Stimulated activated naive CD4-positive, alpha-beta T cell treated with Interleukin-2 at 50 U/mL for 16 hours (primary cell): ENCODE measurements around the gene REN.

Source experiments
- DNase-seq: peaks from one replicate; lab custom pipeline; 2025; lab: John Stamatoyannopoulos, UW

REN gene

DNA sequence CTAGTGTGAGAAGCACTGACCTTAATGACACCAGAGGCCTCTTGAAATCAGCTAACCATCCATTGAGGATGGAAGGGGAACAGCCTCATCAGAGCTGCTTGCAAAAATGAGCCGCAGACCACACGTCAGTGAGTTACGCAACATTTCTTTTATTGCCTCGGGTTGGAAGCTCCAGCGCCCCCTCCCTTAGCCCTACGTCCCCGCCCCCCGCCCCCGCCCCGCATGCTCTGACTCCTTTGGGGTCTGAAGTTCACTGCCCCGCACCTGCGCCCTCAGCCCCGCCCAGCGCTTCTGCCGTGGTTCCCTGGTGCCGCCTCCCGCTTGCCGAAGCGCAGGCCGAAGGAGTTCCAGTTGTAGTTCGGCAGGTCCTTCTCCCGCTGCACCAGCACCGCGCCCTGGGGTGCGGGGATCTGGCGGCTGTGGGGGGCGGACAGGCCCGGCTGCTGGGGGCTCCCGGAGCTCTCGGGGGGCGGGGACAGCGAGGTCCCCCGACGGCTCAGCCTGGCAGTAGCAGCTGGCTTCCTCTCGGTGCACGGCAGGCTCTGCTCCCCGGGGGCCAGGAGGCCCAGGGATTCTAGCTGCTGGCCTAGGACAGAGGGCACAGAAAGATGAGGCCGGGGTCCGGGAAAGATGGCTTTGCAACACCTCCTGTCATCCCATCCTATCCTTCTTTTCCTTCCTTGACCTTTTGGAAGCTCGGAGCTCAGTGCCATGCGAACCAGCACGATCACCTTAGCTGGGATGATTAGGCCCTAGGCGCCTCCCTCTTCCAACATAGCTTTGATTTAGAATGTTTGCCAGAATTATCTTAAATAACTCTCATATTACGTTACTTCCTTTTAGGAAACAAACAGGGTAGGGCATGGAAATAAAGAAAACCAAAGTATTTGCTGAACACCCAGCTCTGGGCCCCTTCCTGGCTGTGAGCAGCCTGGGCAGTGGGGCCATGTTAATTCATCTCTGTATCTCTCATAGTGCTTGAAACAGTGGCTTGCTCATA, 24.4 kb upstream of the REN start:
- no peak for DNase-seq

DNA sequence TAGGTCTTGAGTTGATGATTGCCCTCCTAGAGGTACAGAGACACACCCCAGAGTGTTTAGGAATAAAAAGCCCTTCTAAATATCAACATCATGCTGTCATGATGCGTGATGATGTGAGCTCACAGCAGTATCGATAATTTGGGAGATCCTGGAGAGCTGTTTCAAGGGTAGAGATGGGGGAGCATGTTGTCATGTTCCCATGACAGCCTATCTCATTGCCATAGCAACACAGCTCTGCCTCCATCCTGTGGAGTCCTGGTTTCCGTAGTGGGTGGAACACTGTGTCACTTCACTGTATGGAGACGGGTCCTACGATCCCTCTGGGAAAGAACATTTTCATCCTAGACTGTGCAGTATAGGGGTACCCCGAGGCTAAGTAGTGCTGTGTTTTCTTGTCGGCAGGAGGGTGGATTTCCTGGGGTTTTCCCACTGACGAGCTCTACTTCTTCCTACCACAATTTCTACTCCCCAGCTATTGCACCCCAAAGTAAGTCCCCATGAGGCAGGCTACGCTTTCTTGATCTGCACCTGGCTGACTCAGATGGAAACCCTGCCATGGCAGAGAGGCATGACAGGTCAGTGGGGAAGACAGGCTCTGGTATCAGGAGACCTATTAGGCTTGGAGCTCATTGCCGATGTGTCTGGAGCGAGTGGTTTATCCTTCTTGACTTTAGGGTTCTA, 23.0 kb upstream of the REN start:
- DNase-seq = no peak

DNA sequence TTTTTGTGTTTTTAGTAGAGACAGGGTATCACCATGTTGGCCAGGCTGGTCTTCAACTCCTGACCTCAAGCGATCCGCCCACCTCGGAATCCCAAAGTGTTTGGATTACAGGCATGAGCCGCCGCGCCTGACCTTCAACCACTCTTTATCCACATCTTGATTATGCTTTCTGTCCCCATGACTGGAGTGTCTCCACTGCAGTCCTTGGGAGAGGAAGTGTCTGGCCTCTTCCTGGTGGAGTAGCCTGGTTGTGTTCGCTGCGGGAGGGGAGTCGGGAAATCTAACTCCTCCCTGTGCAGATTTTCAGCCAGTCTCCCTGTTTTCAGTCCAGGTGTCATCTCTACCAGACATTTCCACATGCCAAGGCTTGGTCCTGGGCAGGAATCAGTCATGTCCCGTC, 20.5 kb upstream of the REN start:
- DNase-seq = no peak

DNA sequence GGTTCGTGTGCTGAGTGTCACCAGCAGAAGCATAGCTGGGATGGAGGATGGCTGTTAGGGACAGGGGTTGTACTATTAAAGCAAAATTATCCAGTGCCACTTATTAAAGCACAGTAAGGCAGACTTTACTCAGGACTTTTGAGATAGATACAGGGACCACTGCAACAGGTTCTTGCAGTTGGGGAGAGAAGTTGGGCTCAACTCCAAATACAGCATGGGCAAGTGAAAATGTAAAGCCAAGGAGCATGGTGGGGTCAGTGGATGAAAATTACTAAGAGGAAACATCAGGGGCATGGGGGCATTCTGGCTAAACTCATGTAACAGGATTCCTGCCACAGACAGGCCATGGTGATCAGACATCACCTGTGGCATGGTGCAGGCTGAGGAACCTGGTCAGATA, 15.0 kb upstream of the REN start:
- no peak for DNase-seq

DNA sequence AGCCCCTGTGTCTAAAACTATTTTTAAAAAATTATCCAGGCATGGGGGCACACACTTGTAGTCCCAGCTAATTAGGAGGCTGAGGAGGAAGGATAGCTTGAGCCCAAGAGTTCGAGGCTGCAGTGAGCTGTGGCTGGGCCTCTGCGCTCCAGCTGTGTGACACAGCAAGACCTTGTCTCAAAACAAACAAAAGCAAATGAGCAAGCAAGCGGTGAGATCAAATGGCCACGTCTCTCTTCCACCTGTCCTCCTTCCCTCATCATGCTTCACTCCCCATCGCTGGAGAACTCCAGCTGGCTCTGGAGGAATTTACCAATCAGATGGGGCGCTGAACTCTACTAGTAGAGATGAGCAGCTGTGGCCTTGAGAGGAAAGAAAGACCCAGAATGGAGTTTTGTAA, 14.0 kb upstream of the REN start:
- no peak for DNase-seq

DNA sequence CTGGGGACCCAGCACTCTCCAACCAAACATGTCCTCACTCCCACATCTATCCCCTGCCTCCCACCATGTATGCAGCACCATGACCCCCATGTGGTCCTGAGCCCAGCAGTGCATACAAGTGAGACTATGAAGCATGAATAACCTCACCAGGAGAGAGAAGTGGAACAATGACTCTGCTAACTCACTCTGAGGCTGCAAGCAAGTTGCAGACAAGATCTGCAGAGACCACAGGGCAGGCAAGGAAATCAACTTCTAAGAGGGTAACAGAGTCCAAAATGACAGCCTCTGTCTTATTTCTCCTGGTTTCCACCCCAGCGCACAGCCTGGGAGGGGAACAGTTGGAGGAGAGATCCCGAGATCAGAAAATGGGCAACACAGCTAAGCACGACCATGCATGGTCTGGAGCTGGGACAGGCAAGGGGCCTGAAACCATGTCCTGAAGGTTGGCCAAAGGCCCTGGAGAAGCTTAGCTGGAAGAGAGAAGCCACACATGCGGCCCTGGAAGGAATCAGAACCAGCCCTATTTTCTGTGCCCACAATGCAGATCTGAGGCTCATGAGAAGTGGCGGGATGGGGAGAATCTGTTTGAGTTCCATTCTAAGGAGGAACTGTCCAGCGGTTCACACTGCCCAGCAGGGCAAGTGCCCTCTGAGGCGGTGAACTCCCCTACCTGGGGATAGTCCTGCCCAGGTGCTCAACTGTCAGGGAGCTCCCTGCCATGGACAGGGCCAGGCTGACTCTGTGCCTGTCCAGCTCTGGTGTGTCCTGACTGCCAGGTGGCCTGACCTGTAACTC, 12.5 kb upstream of the REN start:
- DNase-seq = no peak

DNA sequence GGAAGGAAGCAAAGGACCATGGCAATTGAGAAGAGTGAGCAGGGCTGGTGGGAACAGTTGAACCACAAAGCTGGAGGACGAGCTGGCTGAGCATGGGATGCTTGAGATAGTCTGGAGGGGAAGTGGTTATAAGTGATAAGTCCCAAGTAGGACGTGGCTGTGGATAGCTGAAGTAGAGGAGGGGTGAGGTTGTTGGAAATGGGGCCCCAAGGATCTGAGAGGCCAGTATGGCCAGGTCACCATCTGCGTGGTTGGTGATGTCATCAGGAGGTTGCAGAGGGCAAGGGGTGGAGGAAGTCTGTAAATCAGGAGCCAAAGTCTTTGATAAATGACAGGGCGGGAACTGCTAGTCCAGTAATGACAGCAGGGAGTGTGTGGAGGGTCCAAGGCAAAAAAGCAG, 11.0 kb upstream of the REN start:
- DNase-seq = no peak

DNA sequence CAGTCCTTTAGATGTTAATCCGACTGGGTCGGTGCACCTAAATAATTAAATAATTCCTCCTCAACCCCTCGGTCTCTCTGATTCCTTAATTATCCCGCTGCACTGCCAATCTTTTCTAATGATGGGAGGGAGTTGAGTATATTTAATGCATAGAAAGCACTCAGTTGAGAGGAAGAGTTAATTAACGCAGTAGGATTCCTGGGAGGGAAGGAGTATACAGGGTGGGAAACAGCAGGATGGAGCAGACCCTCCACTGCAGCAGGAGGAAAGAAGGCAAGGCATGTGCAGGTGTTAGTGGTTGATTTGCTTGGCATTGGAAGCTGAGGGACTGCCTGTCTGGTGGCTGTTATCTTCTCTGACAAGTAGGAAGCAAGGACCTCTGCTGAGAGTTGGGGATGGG, 9.9 kb upstream of the REN start:
- DNase-seq = no peak

DNA sequence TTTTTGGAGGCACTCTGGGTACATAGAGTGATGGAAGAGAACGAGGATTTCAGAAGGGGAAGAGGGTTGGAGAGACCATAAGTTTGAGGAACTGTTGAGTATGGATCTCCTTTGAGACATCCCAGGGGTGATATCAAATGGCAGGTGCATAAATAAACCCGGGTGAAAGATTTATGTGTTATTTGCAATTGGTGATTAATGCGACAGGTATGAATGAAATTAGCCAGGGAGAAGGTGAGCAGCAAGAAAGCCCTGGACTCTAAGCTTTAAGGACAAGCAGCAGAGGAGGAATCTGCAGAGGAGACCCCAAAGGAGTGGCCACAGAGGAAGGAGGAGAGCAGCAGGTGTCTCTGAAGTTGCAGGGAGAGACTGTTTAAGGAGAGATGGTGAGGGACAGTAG, 8.8 kb upstream of the REN start:
- no peak for DNase-seq

DNA sequence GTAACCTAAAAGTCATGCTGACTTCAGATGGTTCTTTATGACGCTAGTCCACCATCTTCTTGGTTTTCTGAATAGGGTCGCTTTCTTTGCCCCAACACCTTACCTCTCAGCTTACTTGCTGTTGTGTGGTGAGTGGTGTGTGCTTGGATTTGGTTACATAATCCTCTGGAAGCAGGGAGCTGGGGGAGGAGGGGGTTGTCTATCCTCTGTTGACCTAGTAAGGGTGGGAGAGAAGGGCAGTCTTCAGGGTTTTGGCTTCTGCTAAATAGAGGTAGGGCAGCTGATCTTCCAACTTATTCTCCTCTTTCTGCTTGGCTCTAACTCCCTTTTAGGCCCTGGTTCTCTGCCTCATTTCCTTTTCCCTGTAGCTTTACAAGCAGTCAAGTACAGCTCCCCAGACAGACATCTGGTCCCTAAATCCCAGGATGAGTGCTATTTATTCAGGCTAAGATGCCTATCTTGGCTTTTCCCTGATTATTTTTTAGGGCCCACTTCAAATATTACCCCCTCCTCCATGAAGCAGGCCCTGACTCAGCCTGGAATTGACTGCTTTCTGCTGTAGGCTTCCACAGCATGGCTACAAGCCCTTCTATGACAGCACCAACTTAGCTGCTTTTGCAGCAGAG, 6.4 kb upstream of the REN start:
- DNase-seq = no peak

DNA sequence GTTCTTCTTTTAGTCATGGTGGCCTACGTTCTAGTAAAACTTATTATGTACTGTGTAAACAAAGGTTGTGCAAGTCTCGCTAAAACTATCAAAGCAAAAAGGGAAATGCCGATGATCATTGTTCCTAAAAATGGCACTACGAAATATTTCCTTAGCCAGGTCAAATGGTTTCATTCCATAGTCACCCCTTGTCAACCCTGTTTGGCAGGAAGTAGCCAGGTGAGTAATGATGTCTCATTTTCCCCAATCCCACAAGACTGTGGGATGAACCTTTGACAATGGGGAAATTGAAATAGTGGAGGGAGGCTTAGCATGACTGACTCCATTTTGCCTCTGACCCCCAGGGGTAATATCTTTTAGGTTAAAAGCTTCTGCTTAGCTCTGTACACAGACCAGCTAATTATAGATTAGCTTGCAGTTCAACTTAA, 5.6 kb upstream of the REN start:
- no peak for DNase-seq

DNA sequence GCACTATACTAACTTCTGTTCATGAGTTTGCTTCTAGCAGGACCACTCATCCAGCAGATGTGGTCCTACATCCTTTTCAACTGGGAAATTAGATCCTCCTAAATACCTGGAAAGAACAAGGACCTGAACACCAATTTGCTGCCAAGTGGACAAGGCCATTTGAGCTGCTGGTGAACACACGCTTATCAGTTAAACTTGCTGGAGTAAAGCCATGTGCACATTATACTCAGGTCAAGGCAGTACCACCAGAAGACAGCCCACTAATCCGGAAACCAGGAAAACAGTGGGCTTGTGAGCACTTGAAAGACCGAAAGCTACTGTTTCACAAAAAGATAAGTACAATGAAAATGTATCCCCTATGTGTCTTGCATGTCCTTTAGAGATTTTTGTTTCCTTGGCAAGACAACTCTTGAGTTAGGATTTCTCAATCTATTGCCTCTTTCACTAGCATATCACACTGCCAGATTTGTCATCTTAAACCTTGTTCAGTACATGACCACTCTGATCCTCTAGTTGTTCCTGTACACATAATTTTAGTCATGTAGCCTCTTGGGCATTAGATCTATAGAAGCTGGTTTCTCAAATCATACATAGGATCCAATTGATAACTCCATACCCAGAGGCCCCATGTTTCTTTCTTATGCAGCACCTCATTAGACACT, 4.5 kb upstream of the REN start:
- no peak for DNase-seq

DNA sequence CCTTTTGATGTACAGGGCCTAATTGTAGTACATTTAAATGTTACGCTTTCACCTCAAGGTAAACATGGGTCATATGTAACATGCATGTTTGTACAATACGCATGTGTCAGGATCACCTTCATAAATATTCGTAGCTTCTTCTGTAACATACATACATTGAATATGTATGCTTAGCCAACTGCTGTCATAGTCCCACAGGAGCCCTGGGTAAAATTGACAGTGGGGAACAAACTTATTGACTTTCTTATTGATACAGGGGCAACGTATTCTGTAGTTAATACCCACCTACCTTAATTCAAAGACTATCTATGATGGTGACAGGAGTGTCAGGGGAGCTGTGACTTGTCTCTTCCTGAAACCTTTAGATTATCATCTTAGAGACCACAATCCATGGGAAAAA, 3.7 kb upstream of the REN start:
- no peak for DNase-seq

DNA sequence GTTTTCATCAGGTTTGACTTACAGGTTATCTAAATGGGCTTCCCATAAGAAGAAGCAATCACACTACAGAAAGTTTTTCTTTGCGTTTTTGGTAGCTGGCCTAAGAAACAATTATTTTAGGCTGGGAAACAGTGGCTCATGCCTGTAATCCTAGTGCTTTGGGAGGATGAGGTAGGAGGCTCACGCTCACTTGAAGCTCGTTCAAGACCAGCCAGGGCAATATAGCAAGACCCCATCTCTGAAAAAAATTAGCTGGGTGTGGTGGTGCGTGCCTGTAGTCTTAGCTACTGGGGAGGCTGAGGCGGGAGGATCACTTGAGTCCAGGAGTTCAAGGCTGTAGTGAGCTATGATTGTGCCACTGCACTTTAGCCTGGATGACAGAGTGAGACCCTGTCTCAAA, 1.6 kb upstream of the REN start:
- DNase-seq = no peak

DNA sequence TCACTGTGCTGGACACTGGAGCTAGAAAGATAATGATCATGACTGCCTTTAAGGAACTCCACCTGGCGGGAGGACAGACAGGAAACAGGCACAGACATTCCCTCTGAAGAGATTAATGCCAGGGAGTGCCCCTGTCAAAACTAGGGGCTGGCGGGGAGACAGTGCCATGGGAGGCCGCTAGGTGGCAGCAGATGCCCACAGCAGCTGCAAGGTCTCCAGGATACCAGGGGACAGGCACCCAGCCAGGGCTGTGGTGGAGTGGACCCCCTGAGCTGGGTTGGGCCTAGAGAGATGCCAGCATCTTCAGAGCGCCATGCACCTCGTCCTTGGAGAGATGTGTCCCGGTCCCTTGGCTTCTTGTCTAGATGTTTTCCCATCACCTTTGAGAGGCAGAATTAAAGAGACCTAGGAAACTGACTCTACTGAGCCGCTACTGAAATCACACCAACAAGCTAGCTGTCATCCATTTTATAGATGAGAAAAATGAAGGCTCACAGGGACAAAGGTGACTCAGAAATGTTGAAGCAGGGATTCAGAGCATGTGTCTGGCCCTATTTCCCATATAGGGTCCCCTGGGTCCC, 3.6 kb downstream of the REN start:
- DNase-seq = peak; percentile 63

DNA sequence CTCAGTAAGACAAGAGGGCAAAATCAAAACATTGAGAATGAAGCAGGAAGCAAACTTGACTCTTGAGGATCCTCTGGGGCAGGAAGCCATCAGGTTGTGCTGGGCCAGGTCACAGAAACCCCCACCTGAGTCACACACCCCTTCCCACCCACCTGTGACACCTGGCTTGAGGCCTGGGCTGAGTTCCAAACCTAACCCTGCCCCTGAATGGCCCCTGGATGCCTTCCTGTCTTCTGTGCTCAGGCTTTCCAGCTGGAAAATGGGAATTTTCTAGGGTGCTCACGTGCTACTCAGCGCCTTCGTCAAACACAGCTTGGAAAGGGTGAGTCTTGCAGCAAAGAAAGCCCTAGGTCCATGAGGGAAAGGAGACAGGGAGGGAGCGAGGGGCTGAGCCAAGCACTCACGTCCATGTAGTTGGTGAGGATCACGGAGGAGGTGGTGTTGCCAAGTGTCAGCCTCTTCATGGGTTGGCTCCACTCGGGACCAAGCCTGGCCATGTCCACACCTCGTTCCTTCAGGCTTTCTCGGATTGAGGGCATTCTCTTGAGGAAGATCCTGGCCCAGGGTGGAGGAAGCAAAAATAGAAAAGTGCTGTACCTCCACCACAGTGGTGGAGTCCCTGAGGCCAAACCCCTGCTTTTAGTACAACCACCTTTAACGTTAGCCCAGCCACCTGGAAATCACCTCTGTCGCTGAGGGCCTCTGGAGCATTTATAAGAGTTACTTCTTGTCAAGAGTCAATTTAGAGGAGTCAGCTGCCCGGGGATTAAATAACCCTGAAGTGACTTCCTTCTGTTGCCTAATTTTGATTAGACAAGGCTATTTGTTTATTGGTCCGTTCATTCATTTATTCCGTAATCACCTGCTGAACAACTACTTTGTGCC, 4.3 kb downstream of the REN start:
- DNase-seq = no peak

DNA sequence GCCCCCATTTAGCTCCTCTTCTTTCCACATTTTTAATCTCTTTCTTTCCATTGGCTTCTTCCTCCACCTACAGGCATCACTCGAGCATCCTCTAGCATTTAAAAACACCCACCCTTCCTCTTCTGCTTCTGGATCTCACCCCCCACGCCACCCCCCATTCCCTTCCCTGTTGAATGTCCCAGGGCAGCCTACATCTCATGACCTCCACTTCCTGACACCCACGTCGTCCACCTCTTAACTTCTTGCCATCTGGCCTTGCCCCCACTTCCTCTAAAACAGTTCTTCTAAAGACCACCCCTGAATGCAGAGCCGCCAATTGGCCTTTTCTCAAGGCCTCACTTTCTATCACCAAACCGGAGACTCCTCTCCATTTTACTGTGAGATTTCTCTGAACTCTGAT, 8.2 kb downstream of the REN start:
- DNase-seq = no peak

DNA sequence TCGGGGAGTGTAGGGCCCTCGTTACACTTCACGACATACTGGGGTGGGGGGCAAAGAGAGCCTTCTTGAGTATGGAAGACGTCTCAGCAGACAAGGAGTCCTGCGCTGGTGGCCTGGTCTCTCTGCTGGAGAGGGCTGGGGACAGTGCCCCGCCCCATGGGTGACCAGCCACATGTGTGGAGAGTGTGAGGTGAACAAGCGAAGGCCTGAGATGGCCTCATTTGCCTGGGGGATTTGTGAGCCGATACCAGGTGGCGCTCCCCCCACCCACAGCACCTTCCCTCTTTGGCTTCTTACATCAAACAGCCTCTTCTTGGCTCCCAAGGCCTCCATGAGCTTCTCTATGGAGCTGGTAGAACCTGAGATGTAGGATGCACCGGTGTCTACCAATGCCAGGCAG, 10.3 kb downstream of the REN start:
- DNase-seq = no peak

DNA sequence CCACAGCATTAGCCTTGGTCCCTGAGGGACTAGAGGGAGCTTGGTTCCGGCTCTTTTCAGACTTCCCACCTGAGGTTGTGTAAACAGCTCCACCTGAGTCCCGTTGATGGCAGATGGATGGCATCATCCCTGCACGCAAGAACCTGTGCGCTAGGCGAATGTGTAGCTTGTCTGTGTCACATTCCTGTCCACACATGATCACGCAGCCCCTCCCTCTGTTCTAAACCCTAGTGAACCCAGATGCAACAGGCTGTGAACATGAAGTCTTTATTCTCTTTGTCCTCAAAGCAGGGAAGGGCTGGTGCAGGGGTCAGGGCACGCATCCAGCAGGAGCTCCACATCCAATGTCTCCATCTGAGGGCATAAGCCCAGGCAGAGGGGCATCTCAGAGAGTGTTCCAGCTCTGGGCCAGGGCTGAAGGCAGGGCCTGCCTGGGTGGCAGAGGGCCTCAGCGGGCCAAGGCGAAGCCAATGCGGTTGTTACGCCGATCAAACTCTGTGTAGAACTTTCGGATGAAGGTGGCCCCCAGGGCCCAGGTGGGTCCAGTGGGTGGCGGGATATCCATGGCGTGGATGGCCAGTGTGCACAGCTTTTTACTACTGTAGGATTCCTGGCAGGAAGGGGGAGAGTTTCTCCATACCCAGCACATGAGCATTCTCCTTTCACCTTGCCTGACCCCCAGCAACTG, 11.4 kb downstream of the REN start:
- no peak for DNase-seq

DNA sequence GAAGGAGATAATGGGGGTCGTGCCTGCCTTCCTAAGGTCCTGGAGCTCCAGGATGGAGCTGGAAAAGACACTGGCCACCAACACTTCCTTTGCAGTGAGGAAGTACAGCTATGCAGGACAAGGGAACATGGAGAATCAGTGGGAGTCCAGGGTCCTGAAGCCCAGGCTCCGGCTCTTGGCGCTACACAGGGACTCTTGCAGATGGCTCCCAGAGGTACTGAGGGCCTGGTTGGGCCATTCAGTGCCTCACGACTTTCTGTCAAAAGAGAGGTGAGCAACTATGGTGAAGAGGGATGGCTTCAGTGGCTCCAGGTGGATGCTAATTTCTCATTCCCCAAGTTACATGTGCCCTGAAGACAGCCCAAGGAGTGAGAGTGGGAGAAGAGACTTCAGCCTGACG, 12.5 kb downstream of the REN start:
- no peak for DNase-seq
